GM12864 (cell line): ENCODE measurements around the gene ZCCHC18.

Experiments
- DNase-seq: peaks from one replicate; pipeline ENCODE4 v3.0.0-alpha.2; 2011; ENCODE audit warnings: low read depth
- H3K4me3 ChIP-seq: 2 replicates; pipeline ENCODE4 v1.5.1; 2011; ENCODE audit warnings: mild to moderate bottlenecking, low read depth, low read length, control low read depth
- TF ChIP-seq, protein P1 (sequence below): IDR thresholded peaks from 2 replicates; pipeline ENCODE4 v1.5.1; 2011; ENCODE audit warnings: low read depth, mild to moderate bottlenecking, moderate library complexity, low read length, control low read depth, inconsistent platforms; ENCODE audit errors: missing control alignments

ZCCHC18 gene

GRCh38 chrX:104135677-104136076 lies 23.4 kb downstream of the ZCCHC18 start:
- TF ChIP-seq, protein P1, sequence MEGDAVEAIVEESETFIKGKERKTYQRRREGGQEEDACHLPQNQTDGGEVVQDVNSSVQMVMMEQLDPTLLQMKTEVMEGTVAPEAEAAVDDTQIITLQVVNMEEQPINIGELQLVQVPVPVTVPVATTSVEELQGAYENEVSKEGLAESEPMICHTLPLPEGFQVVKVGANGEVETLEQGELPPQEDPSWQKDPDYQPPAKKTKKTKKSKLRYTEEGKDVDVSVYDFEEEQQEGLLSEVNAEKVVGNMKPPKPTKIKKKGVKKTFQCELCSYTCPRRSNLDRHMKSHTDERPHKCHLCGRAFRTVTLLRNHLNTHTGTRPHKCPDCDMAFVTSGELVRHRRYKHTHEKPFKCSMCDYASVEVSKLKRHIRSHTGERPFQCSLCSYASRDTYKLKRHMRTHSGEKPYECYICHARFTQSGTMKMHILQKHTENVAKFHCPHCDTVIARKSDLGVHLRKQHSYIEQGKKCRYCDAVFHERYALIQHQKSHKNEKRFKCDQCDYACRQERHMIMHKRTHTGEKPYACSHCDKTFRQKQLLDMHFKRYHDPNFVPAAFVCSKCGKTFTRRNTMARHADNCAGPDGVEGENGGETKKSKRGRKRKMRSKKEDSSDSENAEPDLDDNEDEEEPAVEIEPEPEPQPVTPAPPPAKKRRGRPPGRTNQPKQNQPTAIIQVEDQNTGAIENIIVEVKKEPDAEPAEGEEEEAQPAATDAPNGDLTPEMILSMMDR: no peak
- DNase-seq: no peak
- H3K4me3 ChIP-seq: no peak overlapping the region

GRCh38 chrX:104136241-104137019 lies 24.1 kb downstream of the ZCCHC18 start:
- no peak overlapping the region for H3K4me3 ChIP-seq
- TF ChIP-seq, protein P1: peak; percentile 64
- no peak for DNase-seq

DNA sequence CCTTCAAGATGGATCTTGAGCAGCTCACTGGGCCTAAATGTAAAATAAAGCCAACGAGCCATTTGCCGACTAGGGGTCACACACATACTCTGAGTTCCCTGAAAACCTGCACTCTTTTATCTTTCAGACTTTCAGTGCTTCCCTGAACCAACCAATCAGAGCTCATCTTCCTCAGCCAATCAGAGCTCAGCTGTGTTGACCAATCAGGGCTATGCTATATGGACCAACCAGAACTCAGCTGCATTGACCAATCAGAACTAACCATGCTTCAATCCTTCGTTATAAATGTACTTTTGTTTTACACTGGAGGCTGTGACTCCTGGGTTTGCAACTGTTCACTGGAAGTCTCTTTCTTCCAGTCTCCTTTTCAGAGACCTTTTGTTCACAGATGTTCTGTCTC lies 25.2 kb downstream of the ZCCHC18 start:
- no peak overlapping the region for H3K4me3 ChIP-seq
- no peak for DNase-seq
- TF ChIP-seq, protein P1: no peak

GRCh38 chrX:104141087-104141760 lies 28.9 kb downstream of the ZCCHC18 start:
- DNase-seq: no peak
- H3K4me3 ChIP-seq: no peak overlapping the region
- TF ChIP-seq, protein P1: no peak

DNA sequence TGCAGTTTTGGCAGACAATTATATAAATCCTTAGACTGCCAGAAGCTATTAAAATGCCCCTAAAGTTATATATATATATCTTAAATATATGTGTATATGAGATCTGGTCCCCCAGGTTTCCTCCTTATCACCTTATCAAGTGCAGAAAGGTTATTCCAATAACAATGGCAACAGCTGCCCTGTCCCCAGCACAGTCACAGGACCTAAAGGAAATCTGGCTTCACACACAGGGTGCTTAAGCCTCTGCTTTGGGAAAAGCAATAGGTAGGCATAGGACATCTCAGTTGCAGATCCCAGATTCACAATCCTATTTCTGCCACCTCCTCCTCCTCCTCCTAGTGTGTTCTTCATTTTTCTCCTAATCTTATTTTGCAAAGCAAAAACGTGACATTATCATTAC lies 38.7 kb downstream of the ZCCHC18 start:
- no peak overlapping the region for H3K4me3 ChIP-seq
- TF ChIP-seq, protein P1: no peak
- no peak for DNase-seq

DNA sequence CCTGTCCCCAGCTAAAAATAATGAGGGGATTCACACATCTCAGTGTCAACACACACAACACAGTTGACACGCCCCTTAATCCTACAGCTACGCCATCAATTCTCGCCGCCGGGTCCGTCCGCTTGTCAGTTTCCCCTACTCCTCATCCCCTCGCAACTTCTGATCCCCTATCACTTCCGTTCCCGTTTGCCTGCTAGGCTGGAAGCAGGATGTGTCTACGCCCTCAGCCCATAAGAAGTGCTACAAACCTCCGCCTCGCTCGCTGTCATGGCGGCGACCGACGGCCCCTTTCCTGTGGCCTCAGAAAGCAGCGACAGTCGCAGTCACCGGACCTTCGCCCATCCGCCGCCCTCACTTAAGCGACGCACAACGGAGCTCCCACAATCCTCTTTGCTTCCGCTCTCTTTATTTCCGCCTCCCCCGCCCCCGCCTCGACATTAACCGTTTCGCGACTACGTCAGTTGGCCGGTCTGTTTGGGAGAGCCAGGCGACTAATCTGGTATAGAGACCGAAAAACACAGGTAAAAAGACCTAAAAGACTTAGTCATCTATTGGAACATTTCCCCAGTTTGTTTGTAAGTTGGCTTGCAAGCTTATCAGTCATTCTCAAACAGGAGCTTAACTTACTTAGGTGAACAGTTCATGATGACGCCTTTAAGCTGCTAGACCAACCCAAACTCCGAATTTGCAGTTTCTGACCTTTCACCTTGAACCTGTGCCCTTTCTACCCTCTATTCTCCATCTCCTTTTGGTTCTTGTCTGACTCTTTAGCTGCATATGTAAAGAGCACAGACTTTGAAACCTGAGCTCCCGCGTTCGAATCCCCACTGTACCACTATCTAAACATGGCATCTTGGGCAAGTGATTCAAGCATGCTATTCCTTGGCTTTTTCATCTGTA lies 44.6 kb downstream of the ZCCHC18 start, which contains the start of gene SLC25A53:
TSS of gene SLC25A53 (minus strand) at position 380 of the 900 bp plus-strand sequence. CDS start 51,752 bp downstream, outside the sequence.
- TF ChIP-seq, protein P1: no peak
- DNase-seq: peak; percentile 72
- peak within 1 kb of the TSS; percentile 78 for H3K4me3 ChIP-seq
